H1 (cell line): ENCODE results near the gene ZNF362. TPM values are rescaled to one million over a fixed set of nuclear protein-coding genes. Genes with fewer than 3 reads are reported as not detected.
A peak's percentile ranks its signal among the peaks of the same experiment; 100 is the strongest.

ENCODE experiments used
- CTCF ChIA-PET: fragments of 300-600 bp; sonication (Branson Sonifier 250); formaldehyde crosslinking; loops from one replicate; lab custom pipeline; 2021; ENCODE audit not compliant: partially characterized antibody; lab: Charles Lee
- POLR2A ChIA-PET: fragments of 300-600 bp; sonication (Branson Sonifier 250); formaldehyde crosslinking; loops from one replicate; lab custom pipeline; 2021; ENCODE audit warnings: inconsistent platforms; ENCODE audit not compliant: partially characterized antibody; lab: Charles Lee
- DNase-seq, 2 experiments: peaks; one replicate each; pipeline versions ENCODE4 v3.0.0 to v3.0.0-alpha.2; 2010 to 2022; ENCODE audit warnings: low spot score in 2 of 2, low read depth in 1 of 2, mixed read lengths in 1 of 2
- FAIRE-seq: peaks from 2 replicates; lab custom pipeline; 2011; peaks lifted over from hg19 to GRCh38; lab: Jason Lieb, UNC
- H2AFZ ChIP-seq: 2 replicates; pipeline ENCODE4 v1.8.1; 2012; ENCODE audit warnings: low read length, inconsistent platforms
- H2AK5ac ChIP-seq: 2 replicates; pipeline ENCODE4 v1.6.1; 2013; ENCODE audit warnings: low read depth, low read length
- H2BK120ac ChIP-seq: replicated peaks from 2 replicates; pipeline ENCODE3; 2013; ENCODE audit warnings: low read depth, low read length, inconsistent platforms
- H2BK12ac ChIP-seq: 2 replicates; pipeline ENCODE4 v1.6.1; 2013; ENCODE audit warnings: low read depth, low read length
- H2BK15ac ChIP-seq: 2 replicates; pipeline ENCODE4 v1.6.1; 2013; ENCODE audit warnings: low read length
- H2BK20ac ChIP-seq: 2 replicates; pipeline ENCODE4 v1.6.1; 2013; ENCODE audit warnings: low read length
- H2BK5ac ChIP-seq: 2 replicates; pipeline ENCODE4 v1.6.1; 2013; ENCODE audit warnings: low read depth, low read length
- H3K14ac ChIP-seq: 2 replicates; pipeline ENCODE4 v1.6.1; 2013; ENCODE audit warnings: inconsistent platforms; ENCODE audit not compliant: insufficient read length
- H3K18ac ChIP-seq: 2 replicates; pipeline ENCODE4 v1.6.1; 2013; ENCODE audit warnings: low read length; ENCODE audit errors: extremely low read depth
- H3K23ac ChIP-seq: 2 replicates; pipeline ENCODE4 v1.6.1; 2013; ENCODE audit warnings: inconsistent platforms; ENCODE audit not compliant: insufficient read length
- H3K23me2 ChIP-seq: 2 replicates; pipeline ENCODE4 v1.6.1; 2013; ENCODE audit warnings: low read depth, low read length
- H3K27ac ChIP-seq: 2 replicates; pipeline ENCODE4 v1.6.1; 2011; ENCODE audit warnings: low read depth, low read length, inconsistent platforms
- H3K27me3 ChIP-seq, 4 experiments: replicated peaks in 1 of 4; 1 replicate in 1 of 4; 2 replicates in 3 of 4; pipeline versions ENCODE4 v1.6.1 to v1.8.1; 2011 to 2013; ENCODE audit warnings: low read length in 3 of 4, mild to moderate bottlenecking in 3 of 4, inconsistent platforms in 2 of 4, mixed read lengths in 2 of 4, moderate library complexity in 1 of 4; ENCODE audit not compliant: control insufficient read depth in 3 of 4, insufficient read depth in 3 of 4; ENCODE audit errors: extremely low read depth in 1 of 4
- H3K36me3 ChIP-seq, 4 experiments: 2 replicates each; pipeline versions ENCODE4 v1.6.1 to v1.8.1; 2011 to 2013; ENCODE audit warnings: mild to moderate bottlenecking in 4 of 4, low read length in 3 of 4, moderate library complexity in 2 of 4, control low read depth in 1 of 4, inconsistent platforms in 1 of 4; ENCODE audit not compliant: insufficient read depth in 4 of 4, control insufficient read depth in 2 of 4
- H3K4ac ChIP-seq: replicated peaks from 2 replicates; pipeline ENCODE3; 2013; ENCODE audit warnings: low read length, low read depth, mixed read lengths, inconsistent platforms; ENCODE audit not compliant: insufficient read length
- H3K4me1 ChIP-seq, 4 experiments: replicated peaks in 1 of 4; 1 replicate in 1 of 4; 2 replicates in 3 of 4; pipeline versions ENCODE4 v1.6.1 to v1.8.1; 2011 to 2013; ENCODE audit warnings: low read length in 3 of 4, inconsistent platforms in 2 of 4, mixed read lengths in 1 of 4; ENCODE audit not compliant: insufficient read depth in 4 of 4, control insufficient read depth in 3 of 4
- H3K4me2 ChIP-seq, 2 experiments: 2 replicates each; pipeline versions ENCODE4 v1.6.1 to v1.8.1; 2011 to 2013; ENCODE audit warnings: low read depth in 2 of 2, low read length in 2 of 2, control low read depth in 1 of 2, inconsistent platforms in 1 of 2, mild to moderate bottlenecking in 1 of 2; ENCODE audit not compliant: insufficient read depth in 1 of 2
- H3K4me3 ChIP-seq, 4 experiments: fragments of 200-600, 300-600 bp in 1 of 4; sonication (generic), shearing (Covaris generic), sonication (Bioruptor Twin) in 1 of 4; 2 replicates each; pipeline versions ENCODE4 v1.5.1 to v1.8.1; 2011 to 2016; ENCODE audit warnings: low read length in 4 of 4, low read depth in 3 of 4, control low read depth in 2 of 4, inconsistent platforms in 2 of 4, mild to moderate bottlenecking in 2 of 4, mixed read lengths in 1 of 4, moderate library complexity in 1 of 4; ENCODE audit not compliant: insufficient read depth in 2 of 4; ENCODE audit errors: extremely low read depth in 1 of 4
- H3K56ac ChIP-seq: replicated peaks from 2 replicates; pipeline ENCODE3; 2013; ENCODE audit warnings: low read depth, mild to moderate bottlenecking, mixed read lengths, low read length, inconsistent platforms; ENCODE audit not compliant: insufficient read length
- H3K79me1 ChIP-seq: 2 replicates; pipeline ENCODE4 v1.6.1; 2013; ENCODE audit warnings: low read depth, low read length, control low read depth
- H3K79me2 ChIP-seq, 2 experiments: 2 replicates each; pipeline versions ENCODE4 v1.6.1 to v1.8.1; 2012 to 2013; ENCODE audit warnings: low read length in 2 of 2, mild to moderate bottlenecking in 2 of 2, inconsistent platforms in 1 of 2; ENCODE audit not compliant: insufficient read depth in 2 of 2, control insufficient read depth in 1 of 2
- H3K9ac ChIP-seq, 4 experiments: replicated peaks in 1 of 4; 1 replicate in 1 of 4; 2 replicates in 3 of 4; pipeline versions ENCODE4 v1.6.1 to v1.8.1; 2011 to 2013; ENCODE audit warnings: low read depth in 3 of 4, low read length in 3 of 4, control low read depth in 2 of 4, mild to moderate bottlenecking in 2 of 4, moderate library complexity in 2 of 4, inconsistent platforms in 1 of 4; ENCODE audit errors: extremely low read depth in 1 of 4
- H3K9me3 ChIP-seq, 2 experiments: 2 replicates each; pipeline versions ENCODE4 v1.6.1 to v1.8.1; 2012 to 2013; ENCODE audit warnings: mild to moderate bottlenecking in 2 of 2, moderate library complexity in 2 of 2, control low read depth in 1 of 2, inconsistent platforms in 1 of 2, low read depth in 1 of 2, low read length in 1 of 2, mixed read lengths in 1 of 2; ENCODE audit not compliant: insufficient read depth in 2 of 2
- H4K20me1 ChIP-seq, 2 experiments: replicated peaks in 1 of 2; 2 replicates each; pipeline versions ENCODE3 to v1.8.1; 2011 to 2013; ENCODE audit warnings: inconsistent platforms in 2 of 2, low read length in 2 of 2, mild to moderate bottlenecking in 1 of 2; ENCODE audit not compliant: insufficient read depth in 2 of 2, control insufficient read depth in 1 of 2
- H4K5ac ChIP-seq: 2 replicates; pipeline ENCODE4 v1.6.1; 2013; ENCODE audit warnings: low read length, low read depth, mixed read lengths, inconsistent platforms; ENCODE audit not compliant: insufficient read length
- H4K8ac ChIP-seq: 2 replicates; pipeline ENCODE4 v1.8.0; 2013; ENCODE audit warnings: mild to moderate bottlenecking, moderate library complexity, low read length, inconsistent platforms; ENCODE audit not compliant: insufficient read depth; ENCODE audit errors: extremely low read depth
- H4K91ac ChIP-seq: replicated peaks from 2 replicates; pipeline ENCODE3; 2013; ENCODE audit warnings: low read length, mixed read lengths, inconsistent platforms; ENCODE audit not compliant: insufficient read length
- EGR1 ChIP-seq: IDR thresholded peaks from 2 replicates; pipeline ENCODE4 v1.6.1; 2011; ENCODE audit warnings: low read depth, low read length, borderline replicate concordance
- KDM1A ChIP-seq: fragments of 200-600, 300-600 bp; sonication (generic); IDR thresholded peaks from 2 replicates; pipeline ENCODE4 v1.7.1; 2016; ENCODE audit warnings: mild to moderate bottlenecking, low read length, borderline replicate concordance
- WGBS, 2 experiments: shearing (Covaris generic) in 1 of 2; methylation state at CpG; one replicate each; pipeline versions ENCODE4 v1.1.6 to v1.1.7; 2013 to 2015; ENCODE audit warnings: low lambda C conversion rate in 2 of 2, mixed read lengths in 2 of 2, inconsistent platforms in 1 of 2, low coverage in 1 of 2, missing lambda C conversion rate in 1 of 2; ENCODE audit not compliant: insufficient replicate concordance in 2 of 2, insufficient coverage in 1 of 2, insufficient read length in 1 of 2; ENCODE audit errors: extremely low coverage in 1 of 2, missing lambda C conversion rate in 1 of 2; 5-methylcytosine and 5-hydroxymethylcytosine counted together
- polyA plus RNA-seq, 7 experiments: library from polyadenylated mRNA; depleted of rRNA in 3 of 7; stranded (reverse) in 5 of 7; unstranded in 2 of 7; fragments of >200 nt in 5 of 7; fragments of 200-250 nt in 2 of 7; gene quantifications; 1 replicate in 5 of 7; 2 replicates in 1 of 7; 4 replicates in 1 of 7; pipeline versions ENCODE4 v1.2.1 to v1.2.3, GENCODE V29; 2011 to 2013; ENCODE audit warnings: missing spikeins in 2 of 7, mixed read lengths in 2 of 7
- total RNA-seq: library from RNA; stranded (reverse); fragmentation: NEBNext Ultra II Directional; extraction: Animal tissue kit (Norgen Biotek cat#: 25700); gene quantifications from 2 replicates; pipeline ENCODE4 v1.2.1, GENCODE V29; 2021

ZNF362 gene
- total and polyA plus RNA-seq, 2 of the 8 experiments (the other 6 are each of a cell fraction or from before 2014, with no cell fraction given), result 24.2 to 27.8 TPM

DNA sequence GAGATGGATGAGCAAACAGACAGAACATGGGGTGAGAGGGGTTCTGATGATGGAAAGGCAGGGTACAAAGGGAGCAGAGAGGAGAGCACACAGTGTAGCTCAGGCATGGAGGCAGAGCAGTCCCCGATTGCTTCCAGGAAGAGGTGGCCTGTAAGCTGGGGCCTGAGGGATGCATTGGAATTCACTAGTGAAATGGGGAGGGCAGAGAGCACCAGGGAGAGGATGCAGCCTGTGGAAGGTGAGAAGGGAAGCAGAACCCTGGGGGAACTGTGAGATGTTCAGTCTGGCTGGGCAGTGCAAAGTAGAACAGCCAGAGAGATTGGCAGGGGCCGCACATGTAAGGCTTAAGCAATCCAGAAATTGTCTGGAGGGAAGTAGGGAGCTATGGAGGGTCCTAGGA lies 12.2 kb downstream of the ZNF362 start:
- Histone ChIP-seq H4K5ac (no peak overlapping the region), H3K4ac (no peak overlapping the region), H2AFZ (no peak overlapping the region), H3K9me3 (no peaks in the 10 kb centered on the region), H3K23me2 (no peaks in the 10 kb centered on the region), H3K27me3 (no peaks in the 10 kb centered on the region), H3K79me2 (peaks cover 0 to 8% of the 10 kb centered on the region in 2 experiments; a peak in 1 of 4 replicates), H2BK120ac (no peak overlapping the region), H2BK15ac (no peak overlapping the region), H3K56ac (no peak overlapping the region), H4K8ac (no peak overlapping the region), H4K91ac (no peak overlapping the region), H2BK20ac (no peak overlapping the region), H2AK5ac (no peak overlapping the region), H3K18ac (no peak overlapping the region), H3K4me2 (no peak overlapping the region), H4K20me1 (peaks cover 5 to 17% of the 10 kb centered on the region in 2 experiments), H2BK5ac (no peak overlapping the region; the same call in 1 of the 2 replicates), H2BK12ac (no peak overlapping the region), H3K14ac (no peak overlapping the region), H3K9ac (no peak overlapping the region), H3K23ac (no peak overlapping the region), H3K79me1 (peaks cover 15% of the 10 kb centered on the region; the same call in 1 of the 2 replicates), H3K36me3 (peaks cover 0 to 5% (median 0%) of the 10 kb centered on the region in 4 experiments; a peak in 1 of 8 replicates), H3K4me1 (peaks cover 0 to 8% (median 0%) of the 10 kb centered on the region in 4 experiments; a peak in 1 of 7 replicates), H3K4me3 (no peak overlapping the region), H3K27ac (no peak overlapping the region)
- FAIRE-seq (no peak), DNase-seq (no peak)
- WGBS, 2 experiments, result 89% methylated on average over 2 of the region's 2 CpGs; no CpG with 5 or more reads in 1 of the 2 experiments
- ChIA-PET POLR2A (interaction anchor here (0.7 to 1.9 kb wide), 5 partner anchors 8 to 304 kb away, joined by 3 to 12 read pairs (median 5); partner anchors contain the start of gene RNF19B), CTCF (interaction anchor here (0.9 to 5.8 kb wide), 6 partner anchors 10 to 187 kb away, joined by 3 to 49 read pairs (median 4); no protein-coding TSS in a partner anchor)
- TF ChIP-seq KDM1A (0 out of 2 replicates have a peak, but pooled peaks have one; percentile 24), EGR1 (no peak)
